Measurements from ENCODE around the gene GJC2.
"Not testable (repeated sequence)": the region's sequence is repeated elsewhere in the genome, so short reads cannot be mapped to it uniquely, and the experiment has no call there.

The GJC2 gene

GRCh38 chr1:228173528-228174481 lies 24.1 kb downstream of the GJC2 start:
- DNase-seq (ENCODE audit: low spot score), result peak; percentile 60

DNA sequence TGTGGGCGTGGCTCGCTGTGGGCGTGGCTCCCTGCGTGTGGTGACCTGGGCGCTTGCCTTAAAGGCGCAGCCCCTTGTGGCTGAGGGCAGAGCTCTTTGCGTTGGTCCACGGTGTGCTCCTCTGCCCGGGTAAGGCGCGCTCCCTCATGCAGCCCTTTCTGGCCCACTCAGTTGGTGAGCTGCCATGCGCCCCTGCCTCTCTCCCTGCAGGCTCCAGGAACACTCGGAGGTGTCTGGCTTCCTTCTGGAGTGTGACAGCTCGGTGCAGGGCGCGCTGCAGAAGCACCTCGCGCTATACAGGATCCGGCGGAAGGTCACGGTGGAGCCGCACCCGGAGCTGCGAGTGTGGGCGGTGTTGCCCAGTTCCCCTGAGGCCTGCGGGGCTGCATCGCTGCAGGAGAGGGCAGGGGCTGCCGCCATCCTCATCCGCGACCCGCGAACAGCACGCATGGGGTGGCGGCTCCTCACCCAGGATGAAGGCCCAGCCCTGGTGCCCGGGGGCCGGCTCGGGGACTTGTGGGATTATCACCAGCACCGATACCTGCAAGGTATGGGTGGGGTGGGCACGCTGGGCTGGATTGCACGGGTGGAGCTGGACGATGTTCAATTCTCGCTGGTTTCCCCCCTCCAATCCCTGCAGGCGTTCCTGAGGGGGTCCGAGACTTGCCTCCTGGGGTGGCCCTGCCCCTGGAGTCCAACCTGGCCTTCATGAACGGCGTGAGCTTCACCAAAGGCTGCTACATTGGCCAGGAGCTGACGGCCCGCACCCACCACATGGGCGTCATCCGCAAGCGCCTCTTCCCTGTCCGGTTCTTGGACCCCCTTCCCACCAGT lies 25.0 kb downstream of the GJC2 start:
- peak; percentile 57 for DNase-seq (ENCODE audit: low spot score)

DNA sequence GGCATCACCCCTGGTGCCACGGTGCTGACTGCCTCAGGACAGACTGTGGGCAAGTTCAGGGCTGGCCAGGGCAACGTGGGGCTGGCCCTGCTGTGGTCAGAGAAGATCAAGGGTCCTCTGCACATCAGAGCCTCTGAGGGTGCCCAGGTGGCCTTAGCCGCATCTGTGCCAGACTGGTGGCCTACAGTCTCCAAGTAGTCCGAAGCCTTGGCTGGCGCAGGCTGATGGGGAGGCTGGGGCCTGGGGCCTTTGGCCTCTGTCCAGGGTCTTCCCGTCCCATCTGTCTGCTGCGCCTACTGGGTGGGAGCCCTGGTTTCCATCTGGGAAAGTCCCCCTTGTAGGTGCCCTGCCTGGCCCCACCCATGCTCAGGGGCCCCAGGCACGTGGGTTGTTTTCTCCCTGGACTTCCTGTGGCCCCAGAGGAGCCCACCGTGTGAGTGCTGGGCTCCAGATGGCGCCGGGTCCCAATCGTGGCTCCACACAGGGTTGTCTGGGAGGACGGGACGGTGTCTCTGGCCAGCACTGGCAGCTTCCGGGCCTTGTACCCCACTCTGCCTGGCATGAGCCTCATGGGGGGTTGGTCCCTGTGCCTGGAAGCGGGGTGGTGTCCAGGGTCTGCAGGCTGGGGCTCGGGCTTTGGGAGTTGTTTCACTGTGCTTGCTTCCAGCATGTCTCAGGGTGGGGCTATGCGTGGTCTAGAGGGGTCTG lies 25.7 kb downstream of the GJC2 start:
- peak; percentile 65 for DNase-seq (ENCODE audit: low spot score)

DNA sequence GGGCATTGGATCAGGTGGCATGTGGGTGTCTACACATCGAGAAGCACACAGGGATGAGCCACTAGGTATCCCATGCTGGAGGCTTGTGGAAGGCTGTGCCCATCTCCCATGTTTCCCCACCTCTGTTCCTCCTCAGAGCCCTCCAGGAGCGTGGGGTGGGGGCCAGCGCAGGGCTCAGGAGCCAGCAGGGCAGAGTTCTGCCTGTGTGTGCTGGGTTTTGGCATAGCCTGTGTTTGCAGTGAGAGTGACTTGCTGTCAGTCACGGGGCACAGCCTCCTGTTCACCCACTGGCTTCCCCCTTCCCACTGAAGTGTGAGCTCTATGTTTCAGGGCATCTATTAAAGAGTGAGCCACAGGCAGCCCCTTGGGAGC lies 26.3 kb downstream of the GJC2 start:
- no peak for DNase-seq (ENCODE audit: low spot score)

DNA sequence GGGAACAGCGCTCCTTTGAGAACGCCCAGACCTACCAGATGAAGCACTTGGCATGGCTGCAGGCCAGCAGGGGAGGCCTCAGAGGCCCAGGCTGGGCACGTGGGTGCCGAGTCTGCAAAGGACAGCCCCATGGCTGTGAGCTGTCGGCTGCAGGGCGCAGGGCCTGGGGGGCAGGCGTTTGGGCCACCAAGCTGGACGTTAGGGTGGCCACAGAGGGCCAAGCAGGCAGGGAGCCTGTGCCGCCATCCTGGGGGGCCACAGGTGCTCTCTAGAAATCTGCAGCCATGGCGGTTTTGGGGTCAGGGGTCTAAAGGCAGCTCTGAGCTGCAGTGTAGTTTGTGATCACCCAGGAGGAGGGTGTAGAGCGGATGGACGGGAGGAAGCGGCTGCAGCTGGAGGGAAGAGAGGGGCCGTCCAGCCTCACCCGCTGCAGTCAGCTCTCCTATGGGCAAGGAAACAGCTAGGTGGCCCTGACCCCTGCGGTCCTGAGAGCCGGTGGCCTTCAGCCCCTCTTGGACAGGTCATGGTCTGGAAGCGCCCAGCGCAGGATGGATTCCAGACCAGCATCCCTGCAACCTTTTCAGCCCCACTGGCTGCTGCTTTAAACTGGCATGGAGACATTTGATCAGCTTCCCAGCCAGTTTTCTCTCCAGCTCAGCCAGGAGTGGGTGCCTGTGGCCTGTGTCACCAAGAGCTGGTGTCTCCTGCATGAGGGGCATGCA lies 26.9 kb downstream of the GJC2 start:
- DNase-seq (ENCODE audit: low spot score), result no peak

- DNase-seq (ENCODE audit: low spot score), result no peak
Observed at GRCh38 chr1:228177183-228177475, 27.4 kb downstream of the GJC2 start.

DNA sequence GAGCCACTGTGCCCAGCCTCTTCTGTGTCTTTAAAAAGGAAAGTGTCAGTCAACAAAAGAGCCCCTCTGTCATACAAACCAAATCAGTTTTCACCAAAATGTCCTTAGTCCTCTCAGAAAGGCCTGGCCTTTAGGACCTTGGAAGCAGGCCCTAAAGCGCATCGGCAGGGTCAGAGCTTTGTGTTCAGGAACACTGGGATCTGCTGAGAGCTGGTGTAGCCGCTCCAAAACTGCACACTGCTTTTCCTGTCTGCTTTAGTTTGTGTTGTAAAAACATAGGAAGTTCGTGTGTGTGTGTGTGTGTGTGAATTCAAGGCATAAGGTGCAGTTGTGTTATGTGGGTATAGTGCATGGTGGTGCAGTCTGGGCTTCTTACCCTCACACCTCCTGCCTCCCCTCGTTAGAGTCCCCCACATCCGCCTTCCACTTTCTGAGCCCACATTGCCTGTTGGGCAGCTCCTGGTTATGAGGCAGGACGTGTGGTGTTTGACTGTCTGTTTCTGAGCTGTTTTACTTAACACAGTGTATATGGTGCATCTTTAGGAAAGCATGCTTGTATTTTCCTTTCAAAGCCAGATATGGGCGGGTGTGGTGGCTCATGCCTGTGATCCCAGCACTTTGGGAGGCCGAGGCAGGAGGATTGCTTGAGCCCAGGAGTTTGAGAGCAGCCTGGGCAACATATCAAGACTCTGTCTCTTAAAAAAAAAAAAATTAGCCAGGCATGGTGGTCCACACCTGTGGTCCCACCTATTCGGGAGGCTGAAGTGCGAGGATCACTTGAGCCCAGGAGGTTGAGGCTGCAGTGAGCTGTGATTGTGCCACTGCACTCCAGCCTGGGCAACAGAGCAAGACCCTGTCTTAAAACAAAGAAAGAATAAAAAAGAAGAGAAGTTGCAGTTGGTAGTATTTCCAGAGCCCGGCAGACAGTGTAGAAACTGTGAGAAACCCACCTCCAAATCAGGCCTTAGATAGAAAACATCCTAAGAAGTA lies 28.3 kb downstream of the GJC2 start:
- DNase-seq (ENCODE audit: low spot score), result no peak

DNA sequence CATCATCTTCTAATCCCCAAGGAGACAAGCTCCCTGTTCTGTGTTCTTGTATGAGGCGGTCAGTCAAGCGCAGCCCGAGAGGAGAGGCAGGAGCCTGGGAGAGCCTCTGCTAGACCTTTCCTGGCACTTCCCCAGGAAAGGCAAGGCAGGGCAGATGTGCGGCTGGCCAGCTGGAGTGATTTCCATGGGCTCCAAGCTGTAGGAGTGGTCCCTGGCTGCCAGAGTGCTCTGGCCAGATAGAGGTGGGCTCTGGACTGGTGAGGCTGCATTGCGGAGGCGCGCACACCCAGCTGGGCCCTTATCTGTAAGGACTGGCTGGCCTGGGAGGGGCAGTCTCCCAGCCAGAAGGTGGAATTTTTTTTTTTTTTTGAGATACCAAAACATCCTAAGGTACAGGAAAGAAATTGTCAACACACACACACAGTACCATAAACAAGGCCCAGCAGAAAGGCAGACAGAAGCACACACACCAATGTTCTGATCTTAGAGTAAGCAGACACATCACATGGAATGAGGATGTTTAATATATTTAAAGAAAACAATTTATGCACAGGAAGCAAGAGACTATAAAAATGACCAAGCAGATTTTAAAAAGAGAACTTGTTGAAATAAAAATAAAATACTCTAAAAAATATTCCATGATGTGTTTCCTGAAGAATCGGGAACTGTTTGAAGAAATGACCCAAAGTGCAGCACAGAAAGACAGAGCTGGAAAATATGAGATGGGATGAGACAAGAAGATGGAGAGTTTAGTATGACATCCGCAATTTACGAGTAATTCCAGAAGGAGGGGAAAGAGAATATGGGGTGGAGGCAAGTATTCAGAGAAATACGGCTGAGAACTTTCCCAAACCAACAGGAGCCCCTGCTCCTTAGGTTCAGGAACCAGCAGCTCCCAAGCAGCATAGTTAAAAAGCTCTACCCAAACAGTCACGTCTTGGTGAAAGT lies 29.3 kb downstream of the GJC2 start:
- DNase-seq (ENCODE audit: low spot score), result peak; percentile 63

- no peak for DNase-seq (ENCODE audit: low spot score)
Observed at GRCh38 chr1:228180271-228180958, 30.7 kb downstream of the GJC2 start.

DNA sequence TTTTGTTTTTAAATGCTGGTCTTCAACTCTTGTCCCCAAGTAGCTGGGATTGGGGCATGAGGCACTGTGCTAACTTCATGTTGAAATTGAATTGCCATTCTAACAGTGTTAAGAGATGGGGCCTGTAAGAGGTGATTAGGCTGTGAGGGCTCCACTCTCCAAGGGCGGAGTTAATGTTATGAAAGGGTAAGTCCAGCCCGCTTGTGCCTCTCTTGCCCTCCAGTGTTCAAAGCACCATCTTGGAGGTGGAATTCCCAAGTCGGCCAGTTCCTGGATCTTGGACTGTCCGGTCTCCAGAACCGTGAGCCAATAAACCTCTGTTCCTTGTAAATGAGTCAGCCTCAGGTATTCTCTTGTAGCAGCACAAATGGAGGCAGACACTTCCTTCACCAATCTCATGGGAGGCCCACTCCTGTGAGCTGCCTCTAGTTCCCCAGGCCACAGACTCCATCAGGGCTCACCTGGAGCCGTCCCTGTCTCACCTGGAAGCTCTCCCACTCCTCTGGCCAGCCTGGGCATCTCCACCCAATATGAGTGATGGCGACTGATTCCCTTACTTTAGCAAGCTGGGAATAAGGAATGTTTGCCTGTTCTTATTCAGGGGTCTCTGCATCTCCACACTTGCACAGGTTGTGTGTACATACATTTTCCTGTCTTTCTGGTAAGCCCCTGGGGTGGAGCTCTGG lies 31.4 kb downstream of the GJC2 start:
- peak; percentile 60 for DNase-seq (ENCODE audit: low spot score)

GRCh38 chr1:228181645-228182034 lies 31.9 kb downstream of the GJC2 start:
- DNase-seq (ENCODE audit: low spot score), result no peak

DNA sequence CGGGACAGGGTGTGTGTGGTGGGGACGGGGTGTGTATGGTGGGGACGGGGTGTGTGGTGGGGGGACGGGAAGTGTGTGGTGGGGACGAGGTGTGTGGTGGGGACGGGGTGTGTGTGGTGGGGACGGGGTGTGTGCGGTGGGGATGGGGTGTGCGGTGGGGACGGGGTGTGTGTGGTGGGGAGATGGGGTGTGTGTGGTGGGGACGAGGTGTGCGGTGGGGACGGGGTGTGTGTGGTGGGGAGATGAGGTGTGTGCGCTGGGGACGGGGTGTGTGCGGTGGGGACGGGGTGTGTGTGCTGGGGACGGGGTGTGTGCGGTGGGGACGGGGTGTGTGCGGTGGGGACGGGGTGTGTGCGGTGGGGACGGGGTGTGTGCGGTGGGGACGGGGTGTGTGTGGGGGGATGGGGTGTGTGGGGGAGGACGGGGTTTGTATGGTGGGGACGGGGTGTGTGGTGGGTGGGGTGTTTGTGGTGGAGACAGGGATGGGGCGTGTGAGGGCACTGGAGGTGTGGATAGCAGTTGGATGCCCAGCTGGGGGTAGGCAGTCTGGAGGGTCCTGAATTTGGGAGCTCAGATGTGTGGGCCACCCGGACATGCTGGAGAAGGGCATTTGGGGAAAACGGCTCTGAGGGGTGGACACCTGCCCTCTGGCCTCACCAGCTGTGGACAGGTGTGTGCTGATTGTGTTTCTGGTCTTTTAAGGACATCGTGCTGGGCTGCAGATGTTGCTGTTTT lies 32.7 kb downstream of the GJC2 start:
- peak; percentile 41 for DNase-seq (ENCODE audit: low spot score)

DNA sequence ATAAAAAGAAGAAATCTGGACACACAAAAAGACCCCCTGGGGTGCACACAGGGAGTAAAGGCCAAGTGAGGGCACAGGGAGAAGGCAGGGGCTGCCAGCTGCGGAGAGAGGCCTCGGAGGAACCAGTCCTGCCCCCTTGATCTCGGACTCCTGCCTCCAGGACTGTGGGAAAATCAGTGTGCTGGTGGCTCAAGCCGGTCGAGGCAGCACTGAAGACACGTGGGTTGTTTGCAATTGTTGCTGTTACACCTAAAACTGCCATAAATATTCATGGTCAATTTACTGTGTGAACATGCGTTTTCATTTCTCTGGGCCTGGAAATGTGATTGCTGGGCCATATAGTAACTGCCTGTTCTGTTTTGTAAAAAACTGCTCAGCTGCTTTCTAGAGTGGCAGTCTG lies 34.4 kb downstream of the GJC2 start:
- DNase-seq (ENCODE audit: low spot score), result no peak

- DNase-seq (ENCODE audit: low spot score), result no peak
Observed at GRCh38 chr1:228185641-228185965, 35.9 kb downstream of the GJC2 start.

DNA sequence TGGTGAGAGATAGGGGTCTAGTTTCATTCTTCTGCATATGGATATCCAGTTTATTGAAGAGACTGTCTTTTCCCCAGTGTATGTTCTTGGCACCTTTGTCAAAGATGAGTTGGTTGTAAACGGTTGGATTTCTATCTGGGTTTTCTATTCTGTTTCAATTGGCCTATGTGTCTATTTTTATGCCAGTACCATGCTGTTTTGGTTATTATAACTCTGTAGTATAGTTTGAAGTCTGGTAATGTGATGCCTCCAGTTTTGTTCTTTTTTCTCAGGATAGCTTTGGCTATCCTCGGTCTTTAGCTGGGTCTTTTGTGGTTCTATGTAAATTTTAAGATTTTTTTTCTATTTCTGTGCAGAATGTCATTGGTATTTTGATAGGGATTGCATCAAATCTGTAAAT lies 38.5 kb downstream of the GJC2 start:
- not testable (repeated sequence) for DNase-seq (ENCODE audit: low spot score)

GRCh38 chr1:228190182-228190581 lies 40.5 kb downstream of the GJC2 start:
- DNase-seq (ENCODE audit: low spot score), result no peak

GRCh38 chr1:228190778-228191177 lies 41.0 kb downstream of the GJC2 start:
- DNase-seq (ENCODE audit: low spot score), result no peak

- no peak for DNase-seq (ENCODE audit: low spot score)
Observed at GRCh38 chr1:228194436-228194835, 44.7 kb downstream of the GJC2 start.
